H1 (cell line): Measurements from ENCODE around the gene TARS2. TPM values are rescaled to one million over a fixed set of nuclear protein-coding genes. Genes with fewer than 3 reads are reported as not detected.

Source experiments
- CTCF ChIA-PET: fragments of 300-600 bp; sonication (Branson Sonifier 250); formaldehyde crosslinking; loops from one replicate; lab custom pipeline; 2021; ENCODE audit not compliant: partially characterized antibody; lab: Charles Lee
- POLR2A ChIA-PET: fragments of 300-600 bp; sonication (Branson Sonifier 250); formaldehyde crosslinking; loops from one replicate; lab custom pipeline; 2021; ENCODE audit warnings: inconsistent platforms; ENCODE audit not compliant: partially characterized antibody; lab: Charles Lee
- DNase-seq, 2 experiments: peaks; one replicate each; pipeline versions ENCODE4 v3.0.0 to v3.0.0-alpha.2; 2010 to 2022; ENCODE audit warnings: low spot score in 2 of 2, low read depth in 1 of 2, mixed read lengths in 1 of 2
- FAIRE-seq: peaks from 2 replicates; lab custom pipeline; 2011; peaks lifted over from hg19 to GRCh38; lab: Jason Lieb, UNC
- H2AFZ ChIP-seq: 2 replicates; pipeline ENCODE4 v1.8.1; 2012; ENCODE audit warnings: low read length, inconsistent platforms
- H2AK5ac ChIP-seq: 2 replicates; pipeline ENCODE4 v1.6.1; 2013; ENCODE audit warnings: low read depth, low read length
- H2BK120ac ChIP-seq: replicated peaks from 2 replicates; pipeline ENCODE3; 2013; ENCODE audit warnings: low read depth, low read length, inconsistent platforms
- H2BK12ac ChIP-seq: 2 replicates; pipeline ENCODE4 v1.6.1; 2013; ENCODE audit warnings: low read depth, low read length
- H2BK15ac ChIP-seq: 2 replicates; pipeline ENCODE4 v1.6.1; 2013; ENCODE audit warnings: low read length
- H2BK20ac ChIP-seq: 2 replicates; pipeline ENCODE4 v1.6.1; 2013; ENCODE audit warnings: low read length
- H2BK5ac ChIP-seq: 2 replicates; pipeline ENCODE4 v1.6.1; 2013; ENCODE audit warnings: low read depth, low read length
- H3K14ac ChIP-seq: 2 replicates; pipeline ENCODE4 v1.6.1; 2013; ENCODE audit warnings: inconsistent platforms; ENCODE audit not compliant: insufficient read length
- H3K18ac ChIP-seq: 2 replicates; pipeline ENCODE4 v1.6.1; 2013; ENCODE audit warnings: low read length; ENCODE audit errors: extremely low read depth
- H3K23ac ChIP-seq: 2 replicates; pipeline ENCODE4 v1.6.1; 2013; ENCODE audit warnings: inconsistent platforms; ENCODE audit not compliant: insufficient read length
- H3K23me2 ChIP-seq: 2 replicates; pipeline ENCODE4 v1.6.1; 2013; ENCODE audit warnings: low read depth, low read length
- H3K27ac ChIP-seq: 2 replicates; pipeline ENCODE4 v1.6.1; 2011; ENCODE audit warnings: low read depth, low read length, inconsistent platforms
- H3K27me3 ChIP-seq, 4 experiments: replicated peaks in 1 of 4; 1 replicate in 1 of 4; 2 replicates in 3 of 4; pipeline versions ENCODE4 v1.6.1 to v1.8.1; 2011 to 2013; ENCODE audit warnings: low read length in 3 of 4, mild to moderate bottlenecking in 3 of 4, inconsistent platforms in 2 of 4, mixed read lengths in 2 of 4, moderate library complexity in 1 of 4; ENCODE audit not compliant: control insufficient read depth in 3 of 4, insufficient read depth in 3 of 4; ENCODE audit errors: extremely low read depth in 1 of 4
- H3K36me3 ChIP-seq, 4 experiments: 2 replicates each; pipeline versions ENCODE4 v1.6.1 to v1.8.1; 2011 to 2013; ENCODE audit warnings: mild to moderate bottlenecking in 4 of 4, low read length in 3 of 4, moderate library complexity in 2 of 4, control low read depth in 1 of 4, inconsistent platforms in 1 of 4; ENCODE audit not compliant: insufficient read depth in 4 of 4, control insufficient read depth in 2 of 4
- H3K4ac ChIP-seq: replicated peaks from 2 replicates; pipeline ENCODE3; 2013; ENCODE audit warnings: low read length, low read depth, mixed read lengths, inconsistent platforms; ENCODE audit not compliant: insufficient read length
- H3K4me1 ChIP-seq, 4 experiments: replicated peaks in 1 of 4; 1 replicate in 1 of 4; 2 replicates in 3 of 4; pipeline versions ENCODE4 v1.6.1 to v1.8.1; 2011 to 2013; ENCODE audit warnings: low read length in 3 of 4, inconsistent platforms in 2 of 4, mixed read lengths in 1 of 4; ENCODE audit not compliant: insufficient read depth in 4 of 4, control insufficient read depth in 3 of 4
- H3K4me2 ChIP-seq, 2 experiments: 2 replicates each; pipeline versions ENCODE4 v1.6.1 to v1.8.1; 2011 to 2013; ENCODE audit warnings: low read depth in 2 of 2, low read length in 2 of 2, control low read depth in 1 of 2, inconsistent platforms in 1 of 2, mild to moderate bottlenecking in 1 of 2; ENCODE audit not compliant: insufficient read depth in 1 of 2
- H3K4me3 ChIP-seq, 4 experiments: fragments of 200-600, 300-600 bp in 1 of 4; sonication (generic), shearing (Covaris generic), sonication (Bioruptor Twin) in 1 of 4; 2 replicates each; pipeline versions ENCODE4 v1.5.1 to v1.8.1; 2011 to 2016; ENCODE audit warnings: low read length in 4 of 4, low read depth in 3 of 4, control low read depth in 2 of 4, inconsistent platforms in 2 of 4, mild to moderate bottlenecking in 2 of 4, mixed read lengths in 1 of 4, moderate library complexity in 1 of 4; ENCODE audit not compliant: insufficient read depth in 2 of 4; ENCODE audit errors: extremely low read depth in 1 of 4
- H3K56ac ChIP-seq: replicated peaks from 2 replicates; pipeline ENCODE3; 2013; ENCODE audit warnings: low read depth, mild to moderate bottlenecking, mixed read lengths, low read length, inconsistent platforms; ENCODE audit not compliant: insufficient read length
- H3K79me1 ChIP-seq: 2 replicates; pipeline ENCODE4 v1.6.1; 2013; ENCODE audit warnings: low read depth, low read length, control low read depth
- H3K79me2 ChIP-seq, 2 experiments: 2 replicates each; pipeline versions ENCODE4 v1.6.1 to v1.8.1; 2012 to 2013; ENCODE audit warnings: low read length in 2 of 2, mild to moderate bottlenecking in 2 of 2, inconsistent platforms in 1 of 2; ENCODE audit not compliant: insufficient read depth in 2 of 2, control insufficient read depth in 1 of 2
- H3K9ac ChIP-seq, 4 experiments: replicated peaks in 1 of 4; 1 replicate in 1 of 4; 2 replicates in 3 of 4; pipeline versions ENCODE4 v1.6.1 to v1.8.1; 2011 to 2013; ENCODE audit warnings: low read depth in 3 of 4, low read length in 3 of 4, control low read depth in 2 of 4, mild to moderate bottlenecking in 2 of 4, moderate library complexity in 2 of 4, inconsistent platforms in 1 of 4; ENCODE audit errors: extremely low read depth in 1 of 4
- H3K9me3 ChIP-seq, 2 experiments: 2 replicates each; pipeline versions ENCODE4 v1.6.1 to v1.8.1; 2012 to 2013; ENCODE audit warnings: mild to moderate bottlenecking in 2 of 2, moderate library complexity in 2 of 2, control low read depth in 1 of 2, inconsistent platforms in 1 of 2, low read depth in 1 of 2, low read length in 1 of 2, mixed read lengths in 1 of 2; ENCODE audit not compliant: insufficient read depth in 2 of 2
- H4K20me1 ChIP-seq, 2 experiments: replicated peaks in 1 of 2; 2 replicates each; pipeline versions ENCODE3 to v1.8.1; 2011 to 2013; ENCODE audit warnings: inconsistent platforms in 2 of 2, low read length in 2 of 2, mild to moderate bottlenecking in 1 of 2; ENCODE audit not compliant: insufficient read depth in 2 of 2, control insufficient read depth in 1 of 2
- H4K5ac ChIP-seq: 2 replicates; pipeline ENCODE4 v1.6.1; 2013; ENCODE audit warnings: low read length, low read depth, mixed read lengths, inconsistent platforms; ENCODE audit not compliant: insufficient read length
- H4K8ac ChIP-seq: 2 replicates; pipeline ENCODE4 v1.8.0; 2013; ENCODE audit warnings: mild to moderate bottlenecking, moderate library complexity, low read length, inconsistent platforms; ENCODE audit not compliant: insufficient read depth; ENCODE audit errors: extremely low read depth
- H4K91ac ChIP-seq: replicated peaks from 2 replicates; pipeline ENCODE3; 2013; ENCODE audit warnings: low read length, mixed read lengths, inconsistent platforms; ENCODE audit not compliant: insufficient read length
- ASH2L ChIP-seq: fragments of 200-600, 300-600 bp; sonication (generic); IDR thresholded peaks from one replicate; pipeline ENCODE4 v1.7.1; 2017; ENCODE audit warnings: low read length
- BCL11A ChIP-seq, 2 experiments: IDR thresholded peaks; one replicate each; pipeline ENCODE4 v1.6.1; 2011; ENCODE audit warnings: low read depth in 2 of 2, low read length in 2 of 2, mild to moderate bottlenecking in 2 of 2
- CBX8 ChIP-seq: fragments of 300-800, 300-1000 bp; sonication (generic); IDR thresholded peaks from 2 replicates; pipeline ENCODE4 v1.7.1; 2016; ENCODE audit warnings: low read depth, low read length, borderline replicate concordance
- CHD1 ChIP-seq: IDR thresholded peaks from 2 replicates; pipeline ENCODE4 v1.6.1; 2012; ENCODE audit warnings: low read depth, low read length, improper control_type of control experiment
- CREB1 ChIP-seq: IDR thresholded peaks from 2 replicates; pipeline ENCODE4 v1.6.1; 2012; ENCODE audit warnings: inconsistent platforms
- EP300 ChIP-seq, 2 experiments: IDR thresholded peaks; 1 replicate in 1 of 2; 2 replicates in 1 of 2; pipeline ENCODE4 v1.6.1; 2011 to 2012; ENCODE audit warnings: low read depth in 2 of 2, low read length in 2 of 2, mild to moderate bottlenecking in 2 of 2, borderline replicate concordance in 1 of 2, inconsistent platforms in 1 of 2, moderate library complexity in 1 of 2
- GABPA ChIP-seq: IDR thresholded peaks from 2 replicates; pipeline ENCODE4 v1.6.1; 2011; ENCODE audit warnings: mild to moderate bottlenecking, low read length, moderate library complexity, borderline replicate concordance; ENCODE audit not compliant: insufficient read depth
- GTF2F1 ChIP-seq: IDR thresholded peaks from 2 replicates; pipeline ENCODE4 v1.6.1; 2012; ENCODE audit warnings: low read depth, low read length, improper control_type of control experiment, borderline replicate concordance
- NANOG ChIP-seq: IDR thresholded peaks from 2 replicates; pipeline ENCODE4 v1.6.1; 2011; ENCODE audit warnings: low read length, low read depth, mild to moderate bottlenecking, inconsistent platforms; ENCODE audit not compliant: insufficient read depth, poor library complexity, severe bottlenecking
- SAP30 ChIP-seq: fragments of 300-600 bp; sonication (generic); IDR thresholded peaks from 2 replicates; pipeline ENCODE4 v1.7.1; 2012; ENCODE audit warnings: low read length, moderate library complexity, mild to moderate bottlenecking, inconsistent platforms; ENCODE audit not compliant: insufficient read depth, insufficient replicate concordance
- SIN3A ChIP-seq, 2 experiments: IDR thresholded peaks in 1 of 2; conservative IDR thresholded peaks in 1 of 2; 2 replicates each; pipeline ENCODE4 v1.6.1; 2011 to 2012; ENCODE audit warnings: low read length in 2 of 2, improper control_type of control experiment in 1 of 2, low read depth in 1 of 2, mild to moderate bottlenecking in 1 of 2
- SP2 ChIP-seq: IDR thresholded peaks from 2 replicates; pipeline ENCODE4 v1.6.1; 2012; ENCODE audit warnings: mild to moderate bottlenecking, low read length, inconsistent platforms
- SRF ChIP-seq: IDR thresholded peaks from 2 replicates; pipeline ENCODE4 v1.6.1; 2011; ENCODE audit warnings: mild to moderate bottlenecking, low read depth, low read length, moderate library complexity
- ZNF274 ChIP-seq: IDR thresholded peaks from 2 replicates; pipeline ENCODE4 v1.7.0; 2012; ENCODE audit warnings: low read length, borderline replicate concordance; ENCODE audit errors: extremely low read depth
- WGBS, 2 experiments: shearing (Covaris generic) in 1 of 2; methylation state at CpG; one replicate each; pipeline versions ENCODE4 v1.1.6 to v1.1.7; 2013 to 2015; ENCODE audit warnings: low lambda C conversion rate in 2 of 2, mixed read lengths in 2 of 2, inconsistent platforms in 1 of 2, low coverage in 1 of 2, missing lambda C conversion rate in 1 of 2; ENCODE audit not compliant: insufficient replicate concordance in 2 of 2, insufficient coverage in 1 of 2, insufficient read length in 1 of 2; ENCODE audit errors: extremely low coverage in 1 of 2, missing lambda C conversion rate in 1 of 2; 5-methylcytosine and 5-hydroxymethylcytosine counted together
- polyA plus RNA-seq, 7 experiments: library from polyadenylated mRNA; depleted of rRNA in 3 of 7; stranded (reverse) in 5 of 7; unstranded in 2 of 7; fragments of >200 nt in 5 of 7; fragments of 200-250 nt in 2 of 7; gene quantifications; 1 replicate in 5 of 7; 2 replicates in 1 of 7; 4 replicates in 1 of 7; pipeline versions ENCODE4 v1.2.1 to v1.2.3, GENCODE V29; 2011 to 2013; ENCODE audit warnings: missing spikeins in 2 of 7, mixed read lengths in 2 of 7
- total RNA-seq: library from RNA; stranded (reverse); fragmentation: NEBNext Ultra II Directional; extraction: Animal tissue kit (Norgen Biotek cat#: 25700); gene quantifications from 2 replicates; pipeline ENCODE4 v1.2.1, GENCODE V29; 2021

Gene TARS2
- total and polyA plus RNA-seq, 2 of the 8 experiments (the other 6 are each of a cell fraction or from before 2014, with no cell fraction given), result 38.9 to 39.1 TPM

- ChIA-PET CTCF (interaction anchor here (0.5 to 0.7 kb wide), 2 partner anchors 58 to 781 kb away, joined by 3 read pairs; no protein-coding TSS in a partner anchor), POLR2A (interaction anchor here (1.3 to 1.4 kb wide), 2 partner anchors 11 to 33 kb away, joined by 3 read pairs; partner anchors contain the start of gene ECM1)
- Histone ChIP-seq H3K9me3 (no peaks in the 10 kb centered on the region), H2AK5ac (no peak overlapping the region), H3K23me2 (no peaks in the 10 kb centered on the region), H3K56ac (no peak overlapping the region), H4K5ac (no peak overlapping the region), H4K20me1 (peaks cover 0 to 2% of the 10 kb centered on the region in 2 experiments), H3K18ac (no peak overlapping the region), H3K27me3 (no peaks in the 10 kb centered on the region), H3K9ac (no peak overlapping the region), H3K4me3 (no peak overlapping the region), H2BK20ac (no peak overlapping the region), H3K4me2 (no peak overlapping the region), H2BK15ac (no peak overlapping the region), H3K14ac (no peak overlapping the region), H2BK5ac (no peak overlapping the region), H2AFZ (no peak overlapping the region), H3K79me1 (no peaks in the 10 kb centered on the region), H3K27ac (no peak overlapping the region), H3K23ac (no peak overlapping the region), H3K4ac (no peak overlapping the region), H3K4me1 (peaks cover 0 to 8% (median 4%) of the 10 kb centered on the region in 4 experiments; a peak in 4 of 7 replicates), H3K79me2 (no peaks in the 10 kb centered on the region), H3K36me3 (peaks cover 15 to 29% (median 19%) of the 10 kb centered on the region in 4 experiments), H2BK12ac (no peak overlapping the region), H4K91ac (no peak overlapping the region), H4K8ac (no peak overlapping the region), H2BK120ac (no peak overlapping the region)
- WGBS, 2 experiments, result 72% methylated on average over 4 of the region's 4 CpGs; no CpG with 5 or more reads in 1 of the 2 experiments
- DNase-seq (no peak), FAIRE-seq (no peak)
- TF ChIP-seq ASH2L, result no peak
- TF ChIP-seq SRF, result no peak
- TF ChIP-seq ZNF274, result no peak
- TF ChIP-seq CBX8, result no peak
- TF ChIP-seq NANOG, result no peak
- TF ChIP-seq CHD1, result no peak
- no peak for TF ChIP-seq SP2
- TF ChIP-seq GABPA, result no peak
- TF ChIP-seq CREB1, result no peak
- no peak for TF ChIP-seq BCL11A (IDR thresholded peaks at IDR 0.05; ENCODE audit: low read depth in 2 of 2, low read length in 2 of 2)
- TF ChIP-seq SIN3A (conservative IDR thresholded peaks at IDR 0.05 in 1 of 2, IDR thresholded peaks at IDR 0.05 in 1 of 2; ENCODE audit: low read depth in 1 of 2, low read length in 2 of 2), result no peak
- no peak for TF ChIP-seq GTF2F1
- TF ChIP-seq EP300 (IDR thresholded peaks at IDR 0.05; ENCODE audit: borderline replicate concordance in 1 of 2, low read depth in 2 of 2, low read length in 2 of 2), result no peak
- TF ChIP-seq SAP30, result no peak
Measured at GRCh38 chr1:150474869-150475268, 12.3 kb upstream of the TARS2 start.
